A549 (cell line): ENCODE measurements around the gene FILIP1L.

Experiments
- CTCF ChIP-seq: fragments of >200 bp; sonication (Bioruptor Twin); formaldehyde crosslinking; IDR thresholded peaks from 3 replicates; pipeline ENCODE4 v1.5.1; 2016
- HDAC2 ChIP-seq: fragments of 200-600 bp; sonication (generic); IDR thresholded peaks from 2 replicates; pipeline ENCODE4 v1.6.1; 2016
- KDM1A ChIP-seq: fragments of 200-600 bp; sonication (generic); IDR thresholded peaks from 2 replicates; pipeline ENCODE4 v1.6.1; 2016; ENCODE audit warnings: low read depth, mild to moderate bottlenecking
- MAFK ChIP-seq: fragments of 450-650 bp; IDR thresholded peaks from 2 replicates; pipeline ENCODE4 v1.6.1; 2014; ENCODE audit not compliant: partially characterized antibody
- MAX ChIP-seq: IDR thresholded peaks from 2 replicates; pipeline ENCODE4 v1.6.1; 2012
- MYC ChIP-seq: IDR thresholded peaks from 2 replicates; pipeline ENCODE4 v1.6.1; 2012; ENCODE audit warnings: mild to moderate bottlenecking, inconsistent platforms, low read length, improper control_type of control experiment, borderline replicate concordance
- POLR2A ChIP-seq: IDR thresholded peaks from 2 replicates; pipeline ENCODE4 v1.6.1; 2012; ENCODE audit warnings: mild to moderate bottlenecking, low read length

GRCh38 chr3:99852851-99853250, 261.4 kb downstream of the FILIP1L start:
- TF ChIP-seq CTCF (no peak), MAX (no peak), KDM1A (no peak), HDAC2 (no peak), POLR2A (no peak), MYC (no peak), MAFK (no peak)
